Measurements from ENCODE around the gene IL36A.

Gene IL36A, protein sequence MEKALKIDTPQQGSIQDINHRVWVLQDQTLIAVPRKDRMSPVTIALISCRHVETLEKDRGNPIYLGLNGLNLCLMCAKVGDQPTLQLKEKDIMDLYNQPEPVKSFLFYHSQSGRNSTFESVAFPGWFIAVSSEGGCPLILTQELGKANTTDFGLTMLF

DNA sequence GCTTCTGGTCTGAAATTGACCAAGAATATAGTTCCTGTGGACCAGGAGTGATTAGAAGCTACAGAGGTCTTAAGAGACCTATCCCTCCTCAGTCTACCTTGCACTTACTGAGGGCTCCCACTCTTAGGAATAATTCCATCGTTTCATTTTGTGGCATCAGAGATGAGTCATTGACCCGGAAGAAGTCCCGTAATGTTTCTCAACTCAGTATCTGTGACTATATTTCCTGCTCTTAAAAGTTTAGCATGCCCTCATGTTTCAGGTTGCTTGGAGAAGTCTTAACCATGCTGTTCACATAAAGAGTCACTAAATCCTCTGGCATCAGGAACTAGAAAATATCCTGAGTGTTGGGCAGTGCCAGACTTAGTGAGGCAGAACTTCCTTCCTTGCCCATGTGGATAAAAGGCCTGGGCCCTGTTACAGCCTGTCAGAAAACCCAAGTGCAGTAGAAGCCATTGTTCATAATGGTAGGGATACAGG, at the start of gene IL36A:
Gene IL36A (plus strand): TSS at position 430 of the 480 bp plus-strand sequence. CDS start 413 bp downstream, outside the sequence.
- H3K36me3 ChIP-seq (ENCODE audit: insufficient read depth, low read depth, low read length), result no peaks in the 10 kb centered on the region
- H3K4me1 ChIP-seq (ENCODE audit: insufficient read depth, low read length), result no peaks in the 10 kb centered on the region
- no peak within 1 kb of the TSS for H3K4me3 ChIP-seq (ENCODE audit: low read length)
- H3K9ac ChIP-seq (ENCODE audit: low read depth, low read length), result no peak within 1 kb of the TSS
- no peak within 1 kb of the TSS for H3K27ac ChIP-seq (ENCODE audit: low read length)
- H3K9me3 ChIP-seq (ENCODE audit: insufficient read depth, low read depth, low read length), result peaks cover 21% of the 10 kb centered on the region
- no peaks in the 10 kb centered on the region for H3K27me3 ChIP-seq (ENCODE audit: insufficient read depth, low read length)

DNA sequence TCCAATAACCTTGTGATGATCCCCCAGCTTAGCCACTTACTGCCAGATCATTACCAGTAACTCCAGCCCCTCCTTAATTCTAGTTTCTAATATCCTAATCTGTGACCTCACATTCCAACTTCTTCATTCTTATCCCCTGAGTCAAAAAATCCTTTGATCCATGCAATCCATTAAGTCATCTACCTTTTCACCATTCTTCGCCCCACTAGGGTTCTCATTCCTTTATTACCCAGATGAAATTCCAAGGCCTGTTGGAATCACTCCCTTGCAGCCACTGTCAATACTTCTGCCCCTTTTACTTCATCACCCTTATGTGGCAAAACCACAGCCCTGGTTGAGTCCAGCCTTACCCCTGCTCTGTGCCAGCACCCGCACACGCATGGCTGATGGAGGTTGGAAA, 47.7 kb upstream of the IL36A start:
- Histone ChIP-seq H3K9me3 (ENCODE audit: insufficient read depth, low read depth, low read length) (no peaks in the 10 kb centered on the region), H3K4me3 (ENCODE audit: low read length) (no peak overlapping the region), H3K27ac (ENCODE audit: low read length) (no peak overlapping the region), H3K9ac (ENCODE audit: low read depth, low read length) (no peak overlapping the region), H3K4me1 (ENCODE audit: insufficient read depth, low read length) (no peaks in the 10 kb centered on the region; the same call in 1 of the 2 replicates), H3K27me3 (ENCODE audit: insufficient read depth, low read length) (no peaks in the 10 kb centered on the region), H3K36me3 (ENCODE audit: insufficient read depth, low read depth, low read length) (no peaks in the 10 kb centered on the region)

DNA sequence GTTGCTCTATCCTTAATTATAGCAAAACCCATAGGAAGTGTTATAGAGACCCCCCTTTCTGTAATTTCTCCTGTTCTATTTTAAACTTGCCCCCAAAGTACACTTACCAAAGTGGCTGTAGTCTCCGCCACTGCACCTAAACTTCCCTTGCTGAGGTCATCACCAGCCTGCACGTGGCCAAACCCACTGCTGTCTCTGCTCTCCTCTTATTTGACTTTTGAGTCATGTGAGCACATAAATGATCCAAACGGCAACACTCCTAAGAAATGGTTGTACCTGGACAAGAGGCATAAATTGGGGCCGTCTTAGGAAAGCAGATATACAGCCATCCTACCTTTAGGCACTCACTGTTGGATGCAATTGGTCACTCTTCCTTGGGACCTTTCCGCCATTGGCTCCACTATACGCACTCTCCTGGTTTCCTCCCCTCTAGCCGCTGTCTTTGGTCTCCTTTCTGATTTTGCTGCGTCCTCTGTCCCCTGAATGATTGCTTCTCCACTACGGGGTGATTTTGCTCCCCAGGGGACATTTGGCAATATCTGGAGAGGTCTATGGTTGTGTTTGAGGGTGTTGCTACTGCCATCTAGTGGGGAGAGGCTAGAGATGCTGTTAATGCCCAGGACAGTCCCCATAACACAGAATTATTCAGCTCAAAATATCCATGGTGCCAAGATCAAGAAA, 46.7 kb upstream of the IL36A start:
- Histone ChIP-seq H3K36me3 (ENCODE audit: insufficient read depth, low read depth, low read length) (no peaks in the 10 kb centered on the region), H3K27ac (ENCODE audit: low read length) (no peak overlapping the region), H3K4me3 (ENCODE audit: low read length) (no peak overlapping the region), H3K9ac (ENCODE audit: low read depth, low read length) (no peak overlapping the region), H3K27me3 (ENCODE audit: insufficient read depth, low read length) (no peaks in the 10 kb centered on the region), H3K9me3 (ENCODE audit: insufficient read depth, low read depth, low read length) (no peaks in the 10 kb centered on the region), H3K4me1 (ENCODE audit: insufficient read depth, low read length) (no peaks in the 10 kb centered on the region; the same call in 1 of the 2 replicates)

DNA sequence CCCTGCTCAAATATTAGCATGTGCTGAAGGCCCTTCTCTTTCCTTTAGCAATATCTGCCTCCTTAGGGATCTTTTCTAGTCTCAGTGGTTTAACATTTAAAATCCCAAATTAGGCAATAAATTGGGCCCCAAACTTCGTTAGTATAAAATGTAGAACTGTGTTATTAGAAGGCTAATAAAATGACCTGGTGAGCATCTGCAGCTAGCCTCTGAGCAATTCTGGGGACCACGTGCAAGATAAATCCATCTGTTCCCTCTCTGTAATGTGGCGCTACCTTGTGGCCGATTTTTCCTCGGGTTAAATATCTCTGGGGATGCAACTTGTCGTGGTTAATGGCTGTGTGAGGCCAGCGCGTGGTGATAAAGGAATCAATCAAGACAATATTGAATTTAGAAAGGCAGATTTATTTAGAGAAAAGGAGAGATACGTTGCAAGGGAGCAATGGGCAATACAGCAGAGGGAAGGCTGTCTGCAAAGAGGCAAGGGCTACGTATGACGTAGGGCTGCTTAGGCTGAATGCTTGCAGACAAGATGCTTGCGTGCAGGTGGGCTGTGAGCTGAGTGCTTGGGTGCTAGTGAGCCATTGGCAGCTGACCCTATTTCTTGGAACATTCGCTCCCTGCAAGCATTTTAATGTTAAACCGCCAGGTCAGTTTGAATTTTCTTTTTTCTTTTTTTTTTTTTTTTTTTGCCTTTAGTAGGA, 46.0 kb upstream of the IL36A start:
- Histone ChIP-seq H3K36me3 (ENCODE audit: insufficient read depth, low read depth, low read length) (no peaks in the 10 kb centered on the region), H3K9ac (ENCODE audit: low read depth, low read length) (no peak overlapping the region), H3K4me3 (ENCODE audit: low read length) (no peak overlapping the region), H3K9me3 (ENCODE audit: insufficient read depth, low read depth, low read length) (no peaks in the 10 kb centered on the region), H3K27ac (ENCODE audit: low read length) (no peak overlapping the region), H3K4me1 (ENCODE audit: insufficient read depth, low read length) (no peaks in the 10 kb centered on the region; the same call in 1 of the 2 replicates), H3K27me3 (ENCODE audit: insufficient read depth, low read length) (no peaks in the 10 kb centered on the region)

DNA sequence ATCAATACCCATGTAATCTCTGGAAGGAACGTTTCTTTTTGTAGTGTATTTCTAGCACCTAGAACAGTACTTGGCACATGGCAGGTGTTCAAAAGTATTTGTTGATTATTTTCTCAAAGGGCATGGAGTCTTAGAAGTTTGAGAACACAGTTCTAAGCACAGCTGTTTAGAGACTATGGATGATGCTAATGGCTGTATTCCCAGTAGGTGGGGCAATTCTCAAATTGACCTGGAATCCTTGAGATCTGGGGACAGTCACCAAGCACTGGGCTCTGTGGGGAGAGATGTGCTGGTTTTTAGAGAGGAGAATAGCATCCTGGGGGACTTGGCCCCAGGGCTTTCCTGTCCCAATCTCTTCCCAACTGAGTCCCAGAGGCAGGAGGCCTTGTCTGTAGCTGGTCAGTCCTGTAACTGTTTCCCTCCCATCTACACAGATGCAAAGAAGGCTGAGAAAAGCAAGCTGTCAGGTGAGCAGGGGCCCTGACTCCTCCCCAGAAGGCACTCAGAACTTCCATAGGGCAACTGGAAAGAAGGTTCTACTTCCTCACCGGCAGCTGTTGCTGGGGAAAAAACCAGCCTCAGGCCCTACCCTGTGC, 44.9 kb upstream of the IL36A start:
- H3K27me3 ChIP-seq (ENCODE audit: insufficient read depth, low read length), result no peaks in the 10 kb centered on the region
- H3K4me3 ChIP-seq (ENCODE audit: low read length), result no peak overlapping the region
- H3K4me1 ChIP-seq (ENCODE audit: insufficient read depth, low read length), result no peaks in the 10 kb centered on the region; the same call in 1 of the 2 replicates
- H3K36me3 ChIP-seq (ENCODE audit: insufficient read depth, low read depth, low read length), result no peaks in the 10 kb centered on the region
- no peaks in the 10 kb centered on the region for H3K9me3 ChIP-seq (ENCODE audit: insufficient read depth, low read depth, low read length)
- H3K27ac ChIP-seq (ENCODE audit: low read length), result no peak overlapping the region
- H3K9ac ChIP-seq (ENCODE audit: low read depth, low read length), result no peak overlapping the region

DNA sequence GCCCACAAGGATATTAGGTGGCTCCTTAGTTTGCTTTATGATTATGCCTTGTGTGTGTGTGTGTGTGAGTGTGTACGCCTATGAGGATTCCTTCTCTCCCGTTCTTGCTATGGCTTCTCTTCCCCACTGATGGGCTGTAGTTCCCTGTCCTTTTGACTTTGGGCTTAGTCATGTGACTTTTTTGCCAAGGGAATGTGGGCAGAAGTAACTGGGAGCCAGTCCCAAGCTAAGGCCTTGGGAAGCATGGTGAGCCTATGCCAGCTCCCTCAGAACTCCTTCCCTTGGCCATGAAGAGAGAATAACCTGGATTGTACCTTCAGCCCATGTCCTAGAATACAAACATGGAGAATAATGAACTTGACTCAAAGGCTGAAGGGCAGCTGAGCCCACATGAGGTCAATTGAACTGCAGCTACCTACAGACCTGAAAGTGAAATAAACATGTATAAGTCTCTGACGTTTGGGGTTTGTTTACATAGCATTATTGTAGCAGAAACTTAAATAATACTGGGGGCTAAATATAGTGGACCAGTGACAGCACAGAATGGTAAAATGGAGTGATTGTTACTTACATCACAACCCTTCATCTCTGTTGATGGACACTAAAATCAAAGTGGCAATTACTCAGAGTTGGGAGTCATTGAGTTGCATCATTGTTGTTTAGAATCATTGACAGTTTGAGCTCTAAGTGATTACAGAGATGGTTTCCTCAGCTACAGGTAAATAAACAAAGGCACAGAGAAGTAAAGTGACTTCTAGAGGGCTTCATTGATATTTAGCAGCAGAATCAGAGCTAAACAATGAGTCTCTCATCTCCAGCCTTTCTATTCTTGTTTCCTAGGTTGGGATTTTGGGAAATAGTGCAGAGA, 42.7 kb upstream of the IL36A start:
- Histone ChIP-seq H3K9me3 (ENCODE audit: insufficient read depth, low read depth, low read length) (no peaks in the 10 kb centered on the region), H3K27ac (ENCODE audit: low read length) (no peak overlapping the region), H3K4me3 (ENCODE audit: low read length) (no peak overlapping the region), H3K9ac (ENCODE audit: low read depth, low read length) (no peak overlapping the region), H3K36me3 (ENCODE audit: insufficient read depth, low read depth, low read length) (no peaks in the 10 kb centered on the region), H3K27me3 (ENCODE audit: insufficient read depth, low read length) (no peaks in the 10 kb centered on the region), H3K4me1 (ENCODE audit: insufficient read depth, low read length) (no peaks in the 10 kb centered on the region; the same call in 1 of the 2 replicates)

DNA sequence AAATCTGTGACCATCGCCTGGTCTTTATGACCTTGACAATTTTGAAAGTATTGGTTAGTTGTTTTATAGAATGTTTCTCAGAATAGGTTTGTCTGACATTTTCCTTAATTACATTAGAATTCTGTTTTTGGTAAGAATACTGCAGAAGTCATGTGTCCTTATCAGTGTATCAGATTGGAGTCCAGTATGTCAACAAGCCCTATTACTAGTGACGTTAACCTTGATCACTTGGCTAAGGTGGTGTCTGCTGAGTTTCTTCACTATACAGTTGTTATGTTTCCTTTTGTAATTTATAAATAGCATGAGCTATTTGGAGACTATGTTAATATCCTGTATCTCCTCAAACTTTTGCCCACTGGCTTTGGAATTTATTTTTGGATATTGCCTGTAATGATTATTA, 38.2 kb upstream of the IL36A start:
- Histone ChIP-seq H3K4me1 (ENCODE audit: insufficient read depth, low read length) (no peaks in the 10 kb centered on the region), H3K9me3 (ENCODE audit: insufficient read depth, low read depth, low read length) (no peaks in the 10 kb centered on the region), H3K27ac (ENCODE audit: low read length) (no peak overlapping the region), H3K27me3 (ENCODE audit: insufficient read depth, low read length) (no peaks in the 10 kb centered on the region), H3K9ac (ENCODE audit: low read depth, low read length) (no peak overlapping the region), H3K36me3 (ENCODE audit: insufficient read depth, low read depth, low read length) (no peaks in the 10 kb centered on the region), H3K4me3 (ENCODE audit: low read length) (no peak overlapping the region)

DNA sequence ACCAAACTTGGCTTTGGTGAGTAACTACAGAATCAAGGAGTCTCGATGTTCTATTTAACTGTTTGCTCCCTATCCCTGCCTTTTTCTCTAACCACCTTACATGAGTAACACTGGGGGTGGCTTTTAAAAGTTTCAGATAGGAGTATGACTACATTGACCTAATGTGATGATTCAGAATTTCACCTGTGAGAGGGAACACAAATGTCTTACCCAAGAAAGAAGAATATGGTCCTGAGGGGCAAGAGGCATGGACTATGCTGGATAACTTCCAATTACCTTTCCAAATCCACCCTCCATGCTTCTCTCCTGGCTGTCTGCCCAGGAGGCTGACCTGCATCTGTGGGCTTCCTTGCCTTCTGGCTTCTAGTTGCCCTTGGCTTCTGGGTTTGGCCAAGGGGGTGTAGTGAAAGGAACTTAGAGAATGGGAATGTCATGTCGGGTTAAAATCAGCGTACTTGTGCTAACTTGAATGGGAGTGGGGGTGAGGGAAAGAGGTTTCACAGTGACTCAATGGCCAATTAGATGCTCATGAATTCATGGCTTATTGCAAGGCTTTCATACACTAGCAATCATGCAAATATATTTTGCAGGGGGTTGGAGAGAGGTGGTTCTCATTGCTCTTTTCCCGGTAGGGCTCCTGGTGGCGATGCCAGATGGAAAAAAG, 32.7 kb upstream of the IL36A start:
- Histone ChIP-seq H3K9me3 (ENCODE audit: insufficient read depth, low read depth, low read length) (no peaks in the 10 kb centered on the region), H3K4me1 (ENCODE audit: insufficient read depth, low read length) (no peaks in the 10 kb centered on the region), H3K27ac (ENCODE audit: low read length) (no peak overlapping the region), H3K9ac (ENCODE audit: low read depth, low read length) (no peak overlapping the region), H3K27me3 (ENCODE audit: insufficient read depth, low read length) (no peaks in the 10 kb centered on the region), H3K4me3 (ENCODE audit: low read length) (no peak overlapping the region), H3K36me3 (ENCODE audit: insufficient read depth, low read depth, low read length) (no peaks in the 10 kb centered on the region)

DNA sequence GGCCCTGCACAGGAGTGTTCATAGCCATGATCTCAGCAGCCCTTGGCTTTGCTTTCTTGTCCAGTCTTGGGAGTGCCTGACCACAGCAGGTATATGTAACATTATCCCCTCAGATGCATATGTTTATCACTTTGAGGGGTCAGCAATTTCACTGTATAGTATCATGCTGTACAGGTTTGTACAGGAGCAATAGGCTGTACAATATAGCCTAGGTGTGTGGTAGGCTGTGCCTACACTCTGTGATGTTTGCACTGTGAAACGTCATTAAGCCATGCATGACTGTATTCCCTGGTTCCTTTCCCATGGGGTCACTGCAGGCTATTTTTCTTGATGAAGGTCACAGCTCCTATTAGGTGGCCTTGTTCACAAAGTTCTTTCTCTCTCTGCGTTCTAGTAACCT, 32.1 kb upstream of the IL36A start:
- Histone ChIP-seq H3K9ac (ENCODE audit: low read depth, low read length) (no peak overlapping the region), H3K27ac (ENCODE audit: low read length) (no peak overlapping the region), H3K4me3 (ENCODE audit: low read length) (no peak overlapping the region), H3K36me3 (ENCODE audit: insufficient read depth, low read depth, low read length) (no peaks in the 10 kb centered on the region), H3K4me1 (ENCODE audit: insufficient read depth, low read length) (no peaks in the 10 kb centered on the region), H3K27me3 (ENCODE audit: insufficient read depth, low read length) (no peaks in the 10 kb centered on the region), H3K9me3 (ENCODE audit: insufficient read depth, low read depth, low read length) (no peaks in the 10 kb centered on the region)

DNA sequence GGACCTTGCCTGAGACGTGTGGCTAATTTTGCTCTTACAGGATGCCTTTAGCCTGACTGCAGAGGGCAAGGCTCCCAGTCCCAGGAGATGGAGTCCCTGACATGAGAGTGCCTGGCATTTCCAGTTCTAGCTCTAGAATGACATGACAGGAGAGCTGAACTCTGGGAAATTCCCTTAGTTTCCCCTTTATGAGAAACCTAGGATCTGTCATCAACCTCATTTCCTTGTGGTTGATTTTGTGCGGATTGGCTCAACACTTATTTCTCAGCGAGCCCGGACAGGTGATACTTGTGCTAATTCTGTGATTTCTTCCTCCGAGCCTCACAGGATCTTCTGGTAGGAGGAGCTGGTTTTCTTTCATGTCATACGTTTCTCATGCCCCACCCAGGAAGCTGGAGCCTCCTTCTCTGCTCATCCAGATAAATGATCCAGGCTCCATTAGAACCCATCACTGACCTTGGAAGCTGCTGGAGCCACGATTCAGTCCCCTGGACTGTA, 27.7 kb upstream of the IL36A start, which contains the start of gene IL36G:
Gene IL36G (plus strand): TSS at position 448 of the 498 bp plus-strand sequence. CDS start 633 bp downstream, outside the sequence.
- no peaks in the 10 kb centered on the region for H3K9me3 ChIP-seq (ENCODE audit: insufficient read depth, low read depth, low read length)
- H3K9ac ChIP-seq (ENCODE audit: low read depth, low read length), result no peak within 1 kb of the TSS
- peaks cover 5% of the 10 kb centered on the region; the same call in 1 of the 2 replicates for H3K27me3 ChIP-seq (ENCODE audit: insufficient read depth, low read length)
- H3K36me3 ChIP-seq (ENCODE audit: insufficient read depth, low read depth, low read length), result no peaks in the 10 kb centered on the region
- H3K4me3 ChIP-seq (ENCODE audit: low read length), result no peak within 1 kb of the TSS
- no peaks in the 10 kb centered on the region for H3K4me1 ChIP-seq (ENCODE audit: insufficient read depth, low read length)
- no peak within 1 kb of the TSS for H3K27ac ChIP-seq (ENCODE audit: low read length)
